ENCODE data around the gene UROC1.
A peak's percentile ranks its signal among the peaks of the same experiment; 100 is the strongest.

Gene UROC1

DNA sequence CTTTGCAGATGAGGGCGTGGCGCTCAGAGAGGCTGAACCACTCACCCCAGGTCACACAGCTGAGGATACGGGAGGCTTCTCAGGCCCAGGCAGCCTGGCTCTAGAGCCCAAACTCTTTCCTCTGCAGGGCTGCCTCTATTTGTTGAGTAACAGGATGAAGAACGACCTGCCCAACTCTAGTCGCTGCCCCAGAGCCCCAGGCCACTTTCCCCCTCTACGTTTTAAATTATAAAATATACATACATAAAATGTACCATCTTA, 22.7 kb downstream of the UROC1 start:
- H3K4me1 Mint-ChIP-seq (ENCODE audit: low read depth): peaks cover 4% of the 10 kb centered on the region
- H3K27ac Mint-ChIP-seq: no peak overlapping the region
- no peaks in the 10 kb centered on the region for H3K9me3 Mint-ChIP-seq
- H3K36me3 Mint-ChIP-seq (ENCODE audit: low read depth): no peaks in the 10 kb centered on the region
- H3K27me3 Mint-ChIP-seq (ENCODE audit: low read depth): no peaks in the 10 kb centered on the region
- DNase-seq (ENCODE audit: low spot score): no peak
- H3K4me3 Mint-ChIP-seq: no peak overlapping the region

DNA sequence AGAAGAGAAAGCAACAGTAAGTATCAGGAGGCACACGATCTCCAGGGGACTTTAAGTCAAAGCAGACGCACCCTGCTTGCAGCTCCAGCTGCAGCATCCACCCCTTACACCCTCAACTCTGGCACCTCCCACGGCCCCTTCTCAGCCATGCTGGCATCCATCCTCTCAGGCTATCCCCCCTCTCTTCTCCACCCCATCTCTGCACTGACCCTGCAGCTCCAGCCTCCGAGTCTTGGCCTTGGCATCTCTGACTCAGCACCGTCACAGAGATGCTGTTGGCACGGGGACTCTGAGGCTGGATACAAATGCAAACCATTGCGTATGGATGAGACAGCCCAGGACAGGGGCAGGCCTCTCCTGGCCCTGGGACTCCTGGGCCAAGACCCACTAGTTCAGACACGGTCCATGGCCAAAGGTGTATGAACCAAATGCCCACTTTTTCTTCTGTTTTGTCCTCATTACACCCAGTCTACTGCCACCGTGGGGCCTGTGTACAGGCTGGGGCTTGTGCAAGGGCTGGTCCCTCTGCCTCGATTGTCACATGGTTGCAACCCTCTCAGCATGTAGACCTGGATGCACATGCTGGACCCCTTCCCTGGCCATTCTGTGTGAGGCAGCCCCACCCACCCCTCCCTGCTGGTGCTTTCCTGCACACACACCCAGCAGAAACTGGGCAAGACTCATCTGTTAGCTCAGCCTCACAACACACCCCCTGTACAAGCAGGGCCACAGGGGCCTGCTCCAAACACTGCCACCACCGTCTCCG, 23.2 kb downstream of the UROC1 start:
- H3K4me3 Mint-ChIP-seq: no peak overlapping the region
- H3K36me3 Mint-ChIP-seq (ENCODE audit: low read depth): no peaks in the 10 kb centered on the region
- H3K27me3 Mint-ChIP-seq (ENCODE audit: low read depth): no peaks in the 10 kb centered on the region
- no peak for DNase-seq (ENCODE audit: low spot score)
- peaks cover 4% of the 10 kb centered on the region for H3K4me1 Mint-ChIP-seq (ENCODE audit: low read depth)
- no peaks in the 10 kb centered on the region for H3K9me3 Mint-ChIP-seq
- H3K27ac Mint-ChIP-seq: peak overlapping the region; percentile 55

DNA sequence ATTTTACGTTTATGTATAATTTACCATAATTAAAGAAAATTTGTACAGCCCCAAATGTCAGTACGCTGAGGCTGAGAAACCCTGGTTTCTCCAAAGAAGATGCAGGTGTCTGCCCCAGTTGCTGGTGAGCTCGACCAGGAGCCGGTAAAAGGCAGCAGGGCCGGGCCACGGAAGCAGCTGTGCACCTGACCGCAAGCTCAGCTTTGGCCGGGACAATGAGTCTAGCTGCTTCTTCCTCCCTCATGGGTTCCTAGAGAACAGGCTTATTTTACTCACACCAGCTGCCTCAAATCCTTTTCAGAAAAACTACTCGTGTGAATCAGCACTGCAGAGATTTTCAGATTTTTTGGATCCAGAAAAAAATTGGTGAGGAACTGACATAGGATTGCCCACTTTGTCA, 23.8 kb downstream of the UROC1 start:
- no peak overlapping the region for H3K4me3 Mint-ChIP-seq

DNA sequence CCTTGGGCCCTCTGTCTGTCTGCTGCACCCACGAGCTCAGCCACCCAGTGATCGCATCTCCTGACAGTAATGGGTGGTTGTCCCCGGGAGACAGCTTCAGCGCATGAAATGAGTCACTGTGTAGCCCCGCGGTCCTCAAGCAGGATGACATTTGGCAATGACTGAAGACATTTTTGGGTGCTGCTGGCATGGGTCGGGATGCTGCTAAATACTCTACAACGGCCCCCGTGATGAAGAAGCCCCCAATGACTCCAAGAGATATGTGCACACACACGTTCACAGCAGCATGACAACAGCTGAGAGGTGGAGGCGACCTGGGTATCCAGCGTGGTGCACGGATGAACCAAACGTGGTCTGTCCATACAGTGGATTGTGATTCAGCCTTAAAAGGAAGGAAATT, 24.5 kb downstream of the UROC1 start:
- H3K27me3 Mint-ChIP-seq (ENCODE audit: low read depth): no peaks in the 10 kb centered on the region
- no peaks in the 10 kb centered on the region for H3K9me3 Mint-ChIP-seq
- H3K4me1 Mint-ChIP-seq (ENCODE audit: low read depth): peaks cover 4% of the 10 kb centered on the region
- no peak for DNase-seq (ENCODE audit: low spot score)
- no peak overlapping the region for H3K4me3 Mint-ChIP-seq
- H3K27ac Mint-ChIP-seq: no peak overlapping the region
- no peaks in the 10 kb centered on the region for H3K36me3 Mint-ChIP-seq (ENCODE audit: low read depth)

More for the DNA sequence above, 23.8 kb downstream of the UROC1 start:
- peaks cover 4% of the 10 kb centered on the region for H3K4me1 Mint-ChIP-seq (ENCODE audit: low read depth)
- no peaks in the 10 kb centered on the region for H3K9me3 Mint-ChIP-seq
- H3K36me3 Mint-ChIP-seq (ENCODE audit: low read depth): no peaks in the 10 kb centered on the region
- H3K27me3 Mint-ChIP-seq (ENCODE audit: low read depth): no peaks in the 10 kb centered on the region
- DNase-seq (ENCODE audit: low spot score): no peak
- H3K27ac Mint-ChIP-seq: no peak overlapping the region

DNA sequence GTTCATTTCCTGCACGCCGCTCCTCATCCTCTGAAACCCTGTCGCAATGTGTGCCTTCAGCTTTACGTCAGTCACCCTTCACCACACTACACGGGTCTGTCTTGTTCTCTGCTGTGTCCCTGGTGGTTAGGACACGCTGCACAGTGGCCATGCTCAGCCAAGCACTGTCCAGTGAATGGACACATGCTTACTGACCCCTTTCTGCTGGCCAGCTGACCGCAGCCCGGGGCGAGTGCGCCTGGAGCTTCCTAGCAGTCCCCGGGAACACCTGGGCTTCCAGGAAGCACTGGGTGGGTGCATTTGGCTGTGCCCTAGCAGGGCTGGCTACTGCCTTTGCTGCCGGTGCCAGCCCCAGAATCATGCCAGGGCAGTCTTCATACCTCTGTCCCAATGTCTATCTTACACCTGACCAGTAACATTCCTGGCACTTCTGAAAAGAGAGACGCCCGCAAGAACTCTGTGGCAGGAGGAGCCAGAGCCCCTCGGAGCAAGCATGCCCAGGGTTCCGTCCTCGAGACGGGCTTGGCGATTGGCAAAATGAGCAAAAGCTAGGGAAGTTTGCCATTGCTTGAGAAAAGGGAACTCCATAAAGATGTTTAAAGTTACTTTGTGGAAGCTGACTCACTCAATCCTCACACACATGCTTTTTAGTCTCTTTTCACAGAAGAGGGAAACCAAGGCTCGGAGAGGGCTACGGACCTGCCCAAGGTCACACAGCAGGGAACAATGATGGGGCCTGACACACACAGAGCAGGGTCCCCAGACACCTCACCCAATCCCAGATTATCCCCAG, 26.2 kb downstream of the UROC1 start:
- Mint-ChIP-seq H3K4me1 (ENCODE audit: low read depth) (peaks cover 13% of the 10 kb centered on the region), H3K36me3 (ENCODE audit: low read depth) (no peaks in the 10 kb centered on the region), H3K4me3 (no peak overlapping the region), H3K27ac (no peak overlapping the region), H3K9me3 (no peaks in the 10 kb centered on the region), H3K27me3 (ENCODE audit: low read depth) (no peaks in the 10 kb centered on the region)
- no peak for DNase-seq (ENCODE audit: low spot score)

DNA sequence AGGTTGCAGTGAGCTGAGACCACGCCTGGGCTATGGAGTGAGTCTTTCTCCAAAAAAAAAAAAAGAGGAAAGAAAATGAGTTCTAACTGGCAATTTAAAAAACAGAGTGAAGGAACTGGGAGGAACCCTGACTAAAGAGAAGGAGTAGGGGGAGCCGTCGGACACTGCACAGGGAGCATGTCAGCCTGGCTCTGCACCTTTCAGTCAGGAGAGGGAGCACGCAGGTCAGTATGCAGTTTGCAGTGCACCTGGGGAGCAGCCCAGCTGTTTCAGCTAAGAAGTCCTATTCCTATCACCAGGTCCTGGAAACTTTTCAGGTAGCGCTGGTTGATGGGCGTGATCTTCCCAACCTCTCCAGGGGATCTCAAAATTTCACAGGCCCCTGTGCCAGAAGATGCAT, 27.0 kb downstream of the UROC1 start:
- Mint-ChIP-seq H3K4me1 (ENCODE audit: low read depth) (peaks cover 15% of the 10 kb centered on the region), H3K9me3 (no peaks in the 10 kb centered on the region), H3K27me3 (ENCODE audit: low read depth) (no peaks in the 10 kb centered on the region), H3K4me3 (no peak overlapping the region), H3K27ac (no peak overlapping the region), H3K36me3 (ENCODE audit: low read depth) (no peaks in the 10 kb centered on the region)
- no peak for DNase-seq (ENCODE audit: low spot score)

DNA sequence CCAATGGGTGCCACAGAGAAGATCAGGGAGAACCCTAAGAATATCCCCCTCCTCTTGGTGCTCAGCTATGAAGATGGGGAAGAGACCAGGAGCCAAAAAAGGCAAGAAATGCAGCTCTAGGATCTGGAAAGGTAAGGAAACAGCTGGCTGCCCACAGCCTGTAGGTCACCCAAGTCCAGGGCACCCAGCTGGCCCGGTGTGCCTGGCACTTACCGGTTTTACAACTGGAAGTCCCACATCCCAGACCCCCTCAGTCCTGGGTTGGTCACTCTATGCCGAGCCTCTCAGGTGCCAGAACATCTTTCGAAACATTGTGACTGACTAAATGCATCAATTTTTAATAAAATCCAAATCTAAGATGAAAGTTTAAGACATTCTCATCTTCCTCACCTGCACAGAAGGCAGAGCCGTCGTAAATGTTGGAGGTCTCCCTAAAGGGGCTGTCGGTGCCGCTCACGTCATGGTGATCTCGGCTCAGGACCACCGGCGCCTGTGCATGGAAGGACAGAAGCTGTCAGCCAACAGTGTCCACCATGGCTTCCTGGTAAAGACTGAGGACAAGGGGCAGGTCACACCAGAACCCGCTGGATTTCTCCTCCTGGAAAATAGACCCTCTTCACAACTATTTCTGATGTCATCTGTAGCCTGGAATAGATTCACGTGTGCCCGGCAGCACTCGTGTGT, 28.5 kb downstream of the UROC1 start:
- H3K4me3 Mint-ChIP-seq: no peak overlapping the region
- no peaks in the 10 kb centered on the region for H3K36me3 Mint-ChIP-seq (ENCODE audit: low read depth)
- no peak for DNase-seq (ENCODE audit: low spot score)
- H3K27me3 Mint-ChIP-seq (ENCODE audit: low read depth): no peaks in the 10 kb centered on the region
- no peaks in the 10 kb centered on the region for H3K9me3 Mint-ChIP-seq
- H3K27ac Mint-ChIP-seq: no peak overlapping the region
- H3K4me1 Mint-ChIP-seq (ENCODE audit: low read depth): peaks cover 15% of the 10 kb centered on the region

DNA sequence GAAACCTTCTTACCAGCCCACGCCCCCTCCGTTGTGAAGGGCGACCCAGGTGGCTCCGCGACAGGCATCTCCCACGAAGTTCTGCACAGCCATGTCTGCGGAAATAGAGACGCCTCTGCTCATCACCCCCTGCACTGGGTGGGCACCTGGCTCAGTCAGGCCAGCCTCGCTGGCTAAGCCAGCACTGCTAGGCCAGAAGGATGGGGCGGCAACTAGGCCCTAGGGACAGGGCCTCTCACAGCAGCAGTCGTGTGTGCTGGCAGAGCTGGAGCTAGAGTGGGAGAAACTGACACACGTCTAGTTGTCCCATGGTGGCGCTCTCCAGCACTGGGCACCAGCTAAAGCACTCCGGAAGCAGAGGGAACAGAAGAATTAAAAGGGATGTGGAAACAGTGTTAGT, 29.4 kb downstream of the UROC1 start:
- H3K27me3 Mint-ChIP-seq (ENCODE audit: low read depth): no peaks in the 10 kb centered on the region
- no peak overlapping the region for H3K27ac Mint-ChIP-seq
- DNase-seq (ENCODE audit: low spot score): no peak
- H3K36me3 Mint-ChIP-seq (ENCODE audit: low read depth): no peaks in the 10 kb centered on the region
- H3K4me1 Mint-ChIP-seq (ENCODE audit: low read depth): peaks cover 15% of the 10 kb centered on the region
- H3K4me3 Mint-ChIP-seq: no peak overlapping the region
- no peaks in the 10 kb centered on the region for H3K9me3 Mint-ChIP-seq

DNA sequence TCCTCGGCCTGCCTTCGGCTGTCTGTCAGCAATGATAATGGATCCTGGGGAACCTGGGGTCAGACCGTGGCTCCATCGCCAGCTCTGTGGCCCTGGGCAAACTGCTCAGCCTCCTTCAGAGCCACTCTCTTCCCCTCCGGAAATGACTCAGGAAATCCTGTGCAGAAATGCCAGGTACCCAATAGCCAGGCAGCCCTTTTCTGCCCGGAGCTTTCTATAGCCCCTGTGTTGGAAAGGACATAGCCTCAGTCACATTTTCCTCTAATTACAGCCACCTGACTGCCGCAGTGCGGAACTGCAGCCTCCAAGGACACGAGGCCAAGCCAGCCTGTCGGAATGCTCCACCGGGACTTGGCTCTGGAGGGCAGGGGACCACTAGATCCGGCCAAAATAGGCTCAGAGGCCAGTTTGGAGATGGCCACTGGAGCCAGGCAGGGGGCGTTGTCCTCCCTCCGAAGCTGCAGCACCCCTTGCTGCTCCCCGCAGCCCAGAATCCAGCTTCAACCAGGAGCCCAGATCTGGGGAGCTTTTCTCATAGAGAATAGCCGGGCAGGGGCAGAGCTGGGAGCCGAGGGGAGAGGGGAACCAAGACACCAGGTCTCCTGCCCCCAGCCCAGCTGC, 30.3 kb downstream of the UROC1 start:
- no peak for DNase-seq (ENCODE audit: low spot score)
- H3K4me1 Mint-ChIP-seq (ENCODE audit: low read depth): peaks cover 15% of the 10 kb centered on the region
- no peaks in the 10 kb centered on the region for H3K36me3 Mint-ChIP-seq (ENCODE audit: low read depth)
- no peaks in the 10 kb centered on the region for H3K27me3 Mint-ChIP-seq (ENCODE audit: low read depth)
- H3K27ac Mint-ChIP-seq: peak overlapping the region; percentile 75
- H3K4me3 Mint-ChIP-seq: peak overlapping the region; percentile 46
- no peaks in the 10 kb centered on the region for H3K9me3 Mint-ChIP-seq

DNA sequence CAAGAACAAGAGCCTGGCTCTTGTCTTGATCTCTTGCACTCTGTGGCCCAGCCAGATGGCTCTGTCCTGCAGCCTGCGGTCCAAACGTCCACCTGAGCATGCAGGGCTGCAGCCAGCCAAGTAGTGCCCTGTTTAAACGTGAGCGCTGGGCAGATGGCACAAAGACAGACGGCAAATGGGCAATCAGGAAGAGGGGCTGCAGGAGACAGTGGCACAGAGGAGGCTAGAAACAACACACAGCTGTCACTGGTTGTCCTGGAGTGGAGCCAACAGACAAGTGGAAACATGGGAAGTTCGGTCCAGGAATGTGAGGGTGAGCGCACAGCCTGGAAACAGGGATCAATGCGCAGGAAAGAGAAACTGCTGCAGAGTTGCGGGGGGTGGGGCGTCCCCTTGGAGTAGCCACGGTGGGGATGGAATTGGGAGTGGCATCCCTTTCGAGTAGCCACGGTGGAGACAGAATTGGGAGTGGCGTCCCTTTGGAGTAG, 31.2 kb downstream of the UROC1 start:
- Mint-ChIP-seq H3K27me3 (ENCODE audit: low read depth) (no peaks in the 10 kb centered on the region), H3K36me3 (ENCODE audit: low read depth) (no peaks in the 10 kb centered on the region), H3K9me3 (no peaks in the 10 kb centered on the region), H3K27ac (peak overlapping the region; percentile 68), H3K4me1 (ENCODE audit: low read depth) (peaks cover 15% of the 10 kb centered on the region), H3K4me3 (no peak overlapping the region)
- DNase-seq (ENCODE audit: low spot score): no peak

DNA sequence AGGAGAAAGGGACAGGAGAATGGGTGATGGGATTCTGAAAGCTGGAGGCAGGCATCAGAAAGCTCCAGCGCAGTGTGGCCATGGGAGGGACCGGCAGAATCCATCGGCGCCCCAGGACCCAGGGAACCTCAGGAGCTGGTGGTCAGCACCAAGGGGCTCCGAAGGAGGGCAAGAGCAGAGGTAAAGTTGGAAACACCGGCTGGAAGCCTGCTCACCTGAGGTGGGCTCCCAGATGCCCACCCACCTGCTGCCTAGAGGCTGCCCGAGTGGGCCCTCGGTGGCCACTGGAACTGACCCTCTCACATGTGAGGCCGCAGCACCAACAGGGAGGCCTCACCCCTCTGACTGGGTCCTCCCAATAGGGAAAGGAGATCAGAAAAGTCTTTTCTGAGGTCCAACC, 31.6 kb downstream of the UROC1 start:
- no peak for DNase-seq (ENCODE audit: low spot score)
- no peaks in the 10 kb centered on the region for H3K36me3 Mint-ChIP-seq (ENCODE audit: low read depth)
- no peak overlapping the region for H3K27ac Mint-ChIP-seq
- H3K9me3 Mint-ChIP-seq: no peaks in the 10 kb centered on the region
- no peak overlapping the region for H3K4me3 Mint-ChIP-seq
- H3K27me3 Mint-ChIP-seq (ENCODE audit: low read depth): no peaks in the 10 kb centered on the region
- H3K4me1 Mint-ChIP-seq (ENCODE audit: low read depth): peaks cover 15% of the 10 kb centered on the region

DNA sequence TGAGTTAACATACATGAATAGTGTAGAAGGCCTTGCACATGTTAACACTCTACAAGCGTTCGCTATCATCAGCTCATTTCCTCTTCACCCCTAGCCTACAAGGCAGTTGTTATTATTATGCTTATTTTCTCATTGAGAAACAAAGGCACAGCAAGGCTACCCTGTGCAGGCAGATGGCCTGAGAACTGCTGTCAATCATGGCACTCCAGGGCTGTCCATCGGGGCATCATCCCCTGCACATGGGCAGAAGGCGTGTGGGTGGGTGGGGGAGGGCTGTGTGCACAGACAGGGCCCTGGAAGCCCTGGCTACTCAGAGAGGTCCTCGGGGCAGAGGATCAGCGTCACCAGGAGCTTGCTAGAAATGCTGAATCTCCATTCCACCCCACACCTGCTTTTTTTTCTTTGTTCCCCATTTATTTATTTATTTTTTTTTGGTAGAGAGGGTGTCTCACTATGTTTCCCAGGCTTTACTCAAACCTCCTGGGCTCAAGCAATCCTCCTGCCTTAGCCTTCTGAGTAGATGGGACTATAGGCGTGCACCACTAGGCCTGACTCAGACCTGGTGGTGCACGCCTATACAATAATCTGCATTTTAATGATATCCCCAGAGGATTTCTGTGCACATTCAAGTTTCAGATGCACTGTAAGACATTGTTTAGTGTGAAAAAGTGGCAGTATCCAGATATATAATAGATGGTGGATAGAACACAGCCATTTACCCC, 32.2 kb downstream of the UROC1 start:
- Mint-ChIP-seq H3K4me1 (ENCODE audit: low read depth) (peaks cover 15% of the 10 kb centered on the region), H3K9me3 (no peaks in the 10 kb centered on the region), H3K27ac (no peak overlapping the region), H3K4me3 (no peak overlapping the region), H3K27me3 (ENCODE audit: low read depth) (no peaks in the 10 kb centered on the region), H3K36me3 (ENCODE audit: low read depth) (no peaks in the 10 kb centered on the region)
- no peak for DNase-seq (ENCODE audit: low spot score)

DNA sequence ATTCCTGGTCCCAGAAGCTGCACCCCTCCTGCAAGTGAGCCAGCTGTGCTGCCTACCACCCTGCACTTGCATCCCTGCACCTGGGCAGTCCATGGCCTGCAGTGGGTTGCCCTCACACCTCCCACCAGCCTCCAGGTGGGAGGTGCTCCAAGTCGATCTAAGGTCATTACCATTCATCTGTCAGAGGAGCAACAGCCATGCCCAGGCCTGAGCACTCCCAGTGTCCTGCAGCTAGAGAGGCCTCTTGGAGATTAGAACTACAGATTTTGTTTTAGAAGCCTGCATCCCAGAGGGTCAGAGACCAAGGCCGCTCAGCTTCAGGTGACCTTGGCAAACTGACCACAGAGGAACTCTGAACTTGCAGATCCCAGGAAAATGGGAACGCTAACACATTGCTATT, 32.9 kb downstream of the UROC1 start:
- H3K4me1 Mint-ChIP-seq (ENCODE audit: low read depth): peaks cover 15% of the 10 kb centered on the region
- no peak for DNase-seq (ENCODE audit: low spot score)
- H3K27me3 Mint-ChIP-seq (ENCODE audit: low read depth): no peaks in the 10 kb centered on the region
- no peak overlapping the region for H3K4me3 Mint-ChIP-seq
- H3K9me3 Mint-ChIP-seq: no peaks in the 10 kb centered on the region
- no peaks in the 10 kb centered on the region for H3K36me3 Mint-ChIP-seq (ENCODE audit: low read depth)
- no peak overlapping the region for H3K27ac Mint-ChIP-seq

Measured in T-helper 2 cell treated with Interferon-gamma antibody and Interleukin-4, amounts not matched to agents 5 μg/mL and 100 μg/mL, for 36 hours (primary cell).